HG03097 (cell line): Measurements from ENCODE around the gene GAS7.
"Not testable (repeated sequence)": the region's sequence is repeated elsewhere in the genome, so short reads cannot be mapped to it uniquely, and the experiment has no call there.

ENCODE experiments used
- ATAC-seq: cut with Tn5 transposase; IDR thresholded peaks from one replicate; pipeline ENCODE4 v1.9.1; 2021; ENCODE audit not compliant: unreplicated experiment, low FRiP score

Gene GAS7

GRCh38 chr17:10057466-10057865 lies 140.9 kb downstream of the GAS7 start:
- not testable (repeated sequence) for ATAC-seq

GRCh38 chr17:10055262-10055975 lies 143.0 kb downstream of the GAS7 start:
- no peak for ATAC-seq

GRCh38 chr17:10053782-10054540 lies 144.4 kb downstream of the GAS7 start:
- ATAC-seq, result no peak

DNA sequence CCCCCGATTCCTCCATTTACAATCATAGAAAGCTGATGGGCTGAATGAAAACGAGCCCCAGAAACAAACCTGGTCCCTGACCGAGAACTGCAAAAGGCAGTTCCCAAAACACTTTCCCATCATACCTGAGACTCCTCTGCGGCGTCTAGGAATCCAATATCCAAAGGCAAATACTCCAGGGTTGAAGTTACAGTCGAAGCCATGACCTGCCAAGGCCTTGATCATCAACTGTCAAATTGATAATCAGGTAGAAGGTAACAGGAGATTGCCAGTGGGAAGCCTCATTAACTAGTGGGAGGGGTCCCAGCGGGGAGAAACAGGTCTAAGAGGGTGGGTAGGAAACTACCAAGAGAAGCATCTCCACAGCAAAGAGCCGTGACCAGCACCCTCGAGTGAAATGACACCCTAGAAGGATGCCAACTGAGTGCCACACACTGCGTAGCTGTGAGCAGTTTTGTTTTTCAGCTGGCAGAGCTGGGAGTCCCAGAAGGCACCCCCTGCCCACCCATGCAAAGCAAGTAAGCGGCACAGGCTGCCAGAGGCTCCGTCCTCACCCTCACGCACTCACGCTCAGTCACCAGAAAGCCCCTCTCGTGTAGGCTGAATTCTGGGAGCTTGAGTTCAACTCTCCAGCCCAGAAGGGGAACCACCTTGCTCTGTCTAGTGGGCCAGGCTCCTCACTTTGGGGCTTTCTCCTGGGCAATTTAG lies 146.1 kb downstream of the GAS7 start:
- peak; percentile 42 for ATAC-seq

GRCh38 chr17:10051112-10051511 lies 147.3 kb downstream of the GAS7 start:
- no peak for ATAC-seq

- ATAC-seq, result peak; percentile 35
These were observed 147.8 kb downstream of the GAS7 start for GRCh38 chr17:10050597-10051101.

GRCh38 chr17:10048629-10049350 lies 149.6 kb downstream of the GAS7 start:
- ATAC-seq, result no peak

GRCh38 chr17:10046786-10047785 lies 151.3 kb downstream of the GAS7 start:
- peak; percentile 41 for ATAC-seq

- no peak for ATAC-seq
These were observed 152.3 kb downstream of the GAS7 start for GRCh38 chr17:10045871-10046658.

GRCh38 chr17:10042589-10043244 lies 155.7 kb downstream of the GAS7 start:
- ATAC-seq, result no peak

GRCh38 chr17:10041916-10042588 lies 156.4 kb downstream of the GAS7 start:
- ATAC-seq, result no peak

GRCh38 chr17:10041287-10041612 lies 157.2 kb downstream of the GAS7 start:
- no peak for ATAC-seq

DNA sequence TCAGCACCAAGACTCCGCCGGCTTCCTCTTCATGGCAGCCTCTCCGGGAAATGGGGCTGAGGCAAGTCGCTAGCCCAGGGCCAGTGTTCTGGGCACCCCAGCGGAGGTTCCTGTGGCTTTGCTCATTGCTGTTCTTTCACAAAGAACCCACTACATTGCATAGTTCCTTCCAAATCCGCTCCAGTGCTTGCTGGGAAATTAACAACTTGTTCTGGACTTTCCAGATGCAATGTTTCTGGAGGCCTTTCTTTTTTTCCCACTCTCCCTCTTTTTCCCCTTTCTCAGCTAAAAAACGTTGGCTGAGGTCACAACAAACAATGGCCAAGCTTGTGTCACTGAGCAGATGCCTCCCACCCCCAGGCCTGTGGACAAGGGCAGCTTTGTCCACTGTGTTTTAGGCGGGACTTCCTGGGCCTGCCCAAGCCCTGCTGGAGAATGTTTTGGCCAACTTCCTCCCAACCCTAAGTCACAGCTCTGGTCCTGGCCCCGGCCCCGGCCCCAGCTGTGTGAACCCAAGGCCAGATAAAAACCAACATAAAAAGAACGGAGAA lies 161.8 kb downstream of the GAS7 start:
- no peak for ATAC-seq

DNA sequence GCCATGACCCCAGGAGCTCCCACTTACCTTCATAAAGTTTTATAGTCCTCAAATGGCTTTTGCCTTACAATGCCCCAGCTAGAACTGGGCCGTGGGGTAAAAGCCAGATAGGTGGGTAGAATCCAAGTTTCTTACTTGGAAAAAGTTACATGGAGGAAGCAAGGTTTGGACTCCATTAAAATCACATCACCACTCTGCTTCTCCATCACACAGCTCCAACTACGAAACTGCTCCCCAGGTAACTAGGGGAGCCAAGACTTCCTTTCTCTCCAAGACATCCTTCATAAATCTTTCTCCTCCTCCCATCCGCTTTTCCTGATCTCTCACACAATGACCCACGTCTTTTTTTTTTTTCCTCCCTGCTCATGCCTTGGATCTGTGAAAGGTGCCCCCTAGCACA lies 162.5 kb downstream of the GAS7 start:
- no peak for ATAC-seq

- ATAC-seq, result no peak
These were observed 163.5 kb downstream of the GAS7 start for GRCh38 chr17:10034719-10035475.

GRCh38 chr17:10033959-10034358 lies 164.4 kb downstream of the GAS7 start:
- no peak for ATAC-seq

GRCh38 chr17:10033449-10033848 lies 165.0 kb downstream of the GAS7 start:
- peak; percentile 46 for ATAC-seq
